ENCODE data around the gene SH3RF2.

DNA sequence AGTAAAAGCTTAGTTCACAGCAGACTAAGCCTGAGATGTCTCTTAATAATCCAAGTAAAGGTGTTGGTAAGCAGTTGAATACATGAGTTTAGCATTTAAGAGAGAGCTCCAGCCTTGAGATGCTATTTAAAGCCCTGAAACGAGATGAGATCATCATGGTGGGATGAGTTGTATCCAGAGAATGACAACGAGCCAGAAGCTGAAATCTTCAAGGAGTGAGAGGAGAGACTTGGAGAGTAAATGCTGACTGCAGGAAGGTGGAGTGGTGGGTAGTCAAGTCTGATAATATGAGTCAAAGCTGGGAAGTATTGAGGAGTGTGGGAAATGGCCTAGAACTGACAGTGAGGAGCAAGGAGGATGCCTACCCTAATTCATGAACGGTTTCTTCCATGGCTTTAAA is 115.3 kb downstream of the SH3RF2 start:
- TF ChIP-seq POLR2AphosphoS5 (IDR thresholded peaks at IDR 0.05) (no peak), CTCF (IDR thresholded peaks at IDR 0.05) (no peak), POLR2A (IDR thresholded peaks at IDR 0.05) (no peak)
